Dermis microvascular lymphatic vessel endothelial cell (primary cell): ENCODE data around the gene KIF3C. TPM values are rescaled to one million over a fixed set of nuclear protein-coding genes. Genes with fewer than 3 reads are reported as not detected.
"Not testable (repeated sequence)": the region's sequence is repeated elsewhere in the genome, so short reads cannot be mapped to it uniquely, and the experiment has no call there.

Source experiments
- DNase-seq, 2 donors: peaks; one replicate each; pipeline versions ENCODE4 v3.0.0 to v3.0.0-alpha.2; 2010; ENCODE audit warnings: low read depth in 2 of 2
- total RNA-seq: library from RNA; depleted of rRNA; stranded (reverse); fragments of >200 nt; gene quantifications from 2 replicates; pipeline ENCODE4 v1.2.1, GENCODE V29; 2014

The KIF3C gene
- total RNA-seq, 1 donor from 2014 or later = 10.5 TPM

- DNase-seq = peak; percentile 93 to 95
Measured at GRCh38 chr2:25960920-25961319, 21.4 kb downstream of the KIF3C start.

- no peak for DNase-seq
Measured at GRCh38 chr2:25960396-25960795, 21.9 kb downstream of the KIF3C start.

- not testable (repeated sequence) for DNase-seq
Measured at GRCh38 chr2:25958611-25959010, 23.7 kb downstream of the KIF3C start.

- no peak for DNase-seq
Measured at GRCh38 chr2:25957743-25958142, 24.6 kb downstream of the KIF3C start.

GRCh38 chr2:25955869-25956535, 26.3 kb downstream of the KIF3C start:
- DNase-seq = no peak

- DNase-seq = no peak
Measured at GRCh38 chr2:25955036-25955435, 27.3 kb downstream of the KIF3C start.

DNA sequence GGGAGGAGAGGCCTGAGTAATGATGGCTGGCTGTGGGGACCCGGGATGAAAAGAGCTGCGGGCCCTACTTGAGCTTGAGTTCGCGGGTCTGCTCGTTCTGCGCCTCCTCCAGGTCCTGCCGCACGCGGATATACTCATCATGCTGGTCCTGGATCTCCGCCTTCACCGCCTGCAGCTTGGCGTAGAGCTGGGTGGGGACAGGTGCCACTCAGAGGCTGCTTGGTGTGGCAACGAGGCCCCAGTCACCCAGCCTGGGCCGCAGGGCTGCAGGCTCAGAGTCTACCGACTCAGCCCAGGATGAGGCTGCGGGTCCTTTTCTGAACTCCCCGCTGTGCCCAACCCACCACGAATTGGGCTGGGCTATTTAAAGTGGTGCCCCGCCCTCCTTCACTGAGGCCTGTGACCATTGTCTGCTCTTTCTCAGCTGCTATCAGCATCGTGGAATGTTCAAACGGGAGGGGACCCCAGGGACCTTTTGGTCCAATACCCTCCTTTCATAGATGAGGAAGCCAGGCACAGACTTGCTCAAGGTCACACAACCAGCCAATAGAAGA, 28.0 kb downstream of the KIF3C start:
- no peak for DNase-seq

- peak; percentile 82 to 86 for DNase-seq
Measured at GRCh38 chr2:25951071-25951547, 31.2 kb downstream of the KIF3C start.

DNA sequence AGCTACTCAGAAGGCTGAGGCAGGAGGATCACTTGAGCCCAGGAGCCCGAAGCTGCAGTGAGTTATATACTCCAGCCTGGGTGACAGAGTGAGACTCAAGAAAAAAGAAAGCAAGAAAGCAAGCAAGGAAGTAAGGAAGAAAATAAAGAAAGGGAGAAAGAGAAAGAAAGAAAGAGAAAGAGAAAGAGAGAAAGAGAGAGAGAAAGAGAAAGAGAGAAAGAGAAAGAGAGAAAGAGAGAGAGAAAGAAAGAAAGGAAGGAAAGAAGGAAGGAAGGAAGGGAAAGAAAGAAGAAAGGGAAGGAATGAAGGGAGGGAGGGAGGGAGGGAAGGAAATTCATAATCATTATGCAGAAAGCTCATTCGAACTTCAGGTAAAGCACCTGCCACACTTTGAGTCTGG, 33.9 kb downstream of the KIF3C start:
- DNase-seq = no peak

GRCh38 chr2:25941042-25941441, 41.3 kb downstream of the KIF3C start:
- DNase-seq = no peak

DNA sequence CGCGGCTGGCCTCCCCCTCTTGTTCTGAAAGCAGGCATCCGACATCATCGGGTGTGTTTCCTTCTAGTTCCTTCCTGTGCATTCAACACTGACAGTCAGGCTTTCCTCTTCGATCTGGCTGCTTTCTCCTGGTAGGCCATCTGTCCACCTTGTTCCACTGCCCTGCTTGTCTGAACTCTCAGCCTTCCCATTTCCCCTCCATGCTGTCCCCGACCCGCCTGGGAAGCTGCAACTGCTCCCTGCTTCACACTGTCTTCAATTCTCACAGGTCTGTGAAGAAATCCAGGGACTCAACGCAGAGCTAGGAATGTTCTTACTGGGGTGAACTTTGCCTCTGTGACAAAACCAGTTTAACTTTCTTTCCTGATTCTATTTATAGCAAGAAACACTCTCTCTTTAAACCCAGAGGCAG, 43.0 kb downstream of the KIF3C start:
- DNase-seq = peak; percentile 59 to 65

- no peak for DNase-seq
Measured at GRCh38 chr2:25938345-25938744, 44.0 kb downstream of the KIF3C start.

DNA sequence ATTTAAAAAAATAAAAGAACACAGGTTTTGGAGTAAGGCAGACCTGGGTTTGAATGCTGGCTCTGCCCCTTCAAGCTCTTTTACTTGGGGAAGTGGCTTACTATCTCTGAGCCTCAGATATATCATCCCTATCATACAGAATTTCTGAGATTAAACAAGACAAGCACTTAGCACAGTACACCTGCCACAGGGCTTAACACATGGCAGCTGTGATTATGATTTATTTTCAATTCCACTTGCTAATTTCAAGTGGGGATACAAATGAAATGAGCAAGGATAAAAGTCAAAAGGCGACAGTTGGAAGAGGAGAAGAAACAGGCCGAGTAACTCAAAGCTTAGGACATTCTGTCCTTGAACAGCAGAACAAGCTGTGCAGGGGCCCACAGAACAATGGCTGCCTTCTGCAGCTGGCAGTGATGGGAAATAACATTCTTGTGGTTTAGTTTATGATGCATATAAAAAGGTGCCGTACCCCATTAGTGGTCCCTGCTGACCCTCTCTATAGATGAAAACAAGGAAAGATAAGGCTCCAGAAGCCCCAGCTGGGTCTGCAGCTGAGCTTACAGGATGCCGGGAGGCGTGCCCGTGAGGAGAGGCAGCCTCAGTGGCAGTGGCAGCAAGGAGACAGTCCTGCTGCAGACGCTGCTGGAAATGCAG, 45.3 kb downstream of the KIF3C start:
- DNase-seq = no peak

GRCh38 chr2:25933622-25934021, 48.7 kb downstream of the KIF3C start:
- DNase-seq = no peak

DNA sequence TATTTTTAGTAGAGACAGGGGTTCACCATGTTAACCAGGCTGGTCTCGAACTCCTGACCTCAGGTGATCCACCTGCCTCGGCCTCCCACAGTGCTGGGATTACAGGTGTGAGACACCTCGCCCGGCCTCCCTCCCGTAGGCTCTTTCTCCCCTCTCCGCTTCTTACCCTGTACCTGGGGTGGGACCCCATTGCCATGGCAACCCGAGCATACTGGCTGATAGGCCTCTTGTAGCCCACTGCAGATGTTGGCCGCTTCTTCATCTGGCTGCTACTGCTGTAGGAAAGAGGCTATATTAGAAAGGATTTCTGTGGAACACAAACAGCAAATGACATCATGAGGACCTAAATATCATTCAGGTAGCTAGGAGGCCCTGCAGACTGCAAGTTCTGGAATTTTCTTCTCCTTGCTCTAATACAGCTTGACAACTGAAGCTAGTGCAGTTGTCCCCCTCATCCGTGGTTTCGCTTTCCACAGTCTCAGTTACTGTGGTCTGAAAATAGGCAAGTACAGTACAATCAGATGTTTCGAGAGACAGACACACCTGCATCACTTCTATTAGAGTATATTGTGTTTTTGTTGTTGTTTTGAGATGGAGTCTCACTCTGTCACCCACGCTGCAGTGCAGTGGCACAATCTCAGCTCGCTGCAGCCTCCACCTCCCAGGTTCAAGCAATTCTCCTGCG, 52.4 kb downstream of the KIF3C start:
- DNase-seq = no peak

DNA sequence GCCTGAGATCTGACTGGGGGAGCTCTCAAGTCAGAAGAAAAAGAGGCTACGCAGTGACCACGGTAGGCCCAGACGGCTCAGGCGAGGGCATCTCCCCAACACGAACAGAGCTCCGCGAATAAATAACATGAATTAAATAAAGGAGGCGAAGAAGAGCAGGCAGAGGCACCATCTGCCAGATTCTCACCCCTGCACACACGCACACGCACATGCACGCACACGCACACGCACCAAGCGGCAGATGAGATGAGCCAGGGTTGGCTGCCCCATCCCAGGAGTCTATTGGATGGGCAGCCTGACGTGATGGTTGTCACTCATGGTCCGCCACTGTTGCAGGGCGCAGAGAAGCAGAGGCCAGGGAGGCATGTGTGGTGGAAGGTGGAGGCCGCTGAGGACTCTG, 53.6 kb downstream of the KIF3C start:
- DNase-seq = no peak

DNA sequence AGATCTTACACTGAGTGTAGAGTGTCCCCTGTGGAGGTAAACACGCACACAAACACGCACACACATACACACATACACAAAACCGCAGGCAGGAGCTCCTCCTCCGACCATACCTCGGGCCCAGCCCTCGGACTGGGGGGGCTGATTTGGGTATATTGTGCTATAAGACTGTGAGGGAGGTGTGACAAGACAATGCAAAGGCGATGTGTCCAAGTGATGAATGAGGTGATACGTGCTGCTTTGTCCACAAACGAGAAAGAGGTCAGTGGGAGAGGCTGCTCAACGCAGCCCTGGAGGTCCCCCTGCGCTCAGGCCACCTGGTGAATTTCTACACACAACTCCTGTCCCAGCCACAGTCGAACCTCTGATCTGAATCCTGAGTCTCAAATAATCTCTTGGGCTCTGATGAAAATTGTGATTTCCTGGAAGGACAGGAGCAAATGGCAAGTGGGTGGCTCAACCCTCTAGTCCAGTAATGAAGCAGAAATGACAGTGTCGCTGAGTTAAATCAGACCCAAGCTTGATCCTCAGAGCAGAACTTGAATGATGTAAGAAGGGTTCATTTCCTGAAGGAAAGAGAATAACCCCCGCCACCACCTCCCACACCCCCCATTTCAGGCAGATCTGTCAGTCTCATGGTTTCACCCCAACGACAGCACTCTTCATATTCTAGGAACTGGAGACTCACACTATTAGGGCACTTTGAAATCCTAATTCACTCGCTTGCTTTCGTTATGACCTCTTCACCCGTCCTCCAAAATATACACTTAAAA, 55.1 kb downstream of the KIF3C start:
- no peak for DNase-seq

GRCh38 chr2:25922501-25922900, 59.8 kb downstream of the KIF3C start:
- no peak for DNase-seq

DNA sequence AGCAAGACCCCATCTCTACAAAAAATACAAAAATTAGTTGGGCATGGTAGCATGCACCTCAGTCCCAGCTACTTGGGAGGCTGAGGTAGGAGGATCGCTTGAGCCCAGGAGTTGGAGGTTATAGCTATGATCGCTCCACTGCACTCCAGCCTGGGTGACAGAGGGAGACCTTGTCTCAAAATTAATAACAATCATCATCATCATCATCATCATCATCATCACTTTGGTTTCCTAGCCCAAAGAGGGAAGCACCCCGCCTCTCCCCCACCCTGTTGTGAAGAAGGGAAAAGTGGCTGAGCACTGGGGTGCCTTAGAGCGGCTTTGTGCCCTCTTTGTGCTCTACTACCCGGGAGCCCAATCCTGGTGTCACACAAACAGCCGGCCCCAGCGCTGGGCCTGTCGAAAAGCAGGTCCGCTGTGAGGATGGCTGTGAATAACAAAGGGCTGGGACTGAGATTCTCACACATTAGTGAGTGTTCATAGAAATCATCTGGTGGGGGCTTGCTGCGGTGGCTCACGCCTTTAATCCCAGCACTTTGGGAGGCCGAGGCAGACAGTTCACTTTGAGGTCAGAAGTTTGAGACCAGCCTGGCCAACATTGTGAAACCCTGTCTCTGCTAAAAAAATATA, 61.4 kb downstream of the KIF3C start:
- no peak for DNase-seq

- no peak for DNase-seq
Measured at GRCh38 chr2:25920336-25920735, 62.0 kb downstream of the KIF3C start.

GRCh38 chr2:25917832-25918231, 64.5 kb downstream of the KIF3C start:
- no peak for DNase-seq
